ENCODE results near the gene DDHD1.

DDHD1 gene

GRCh38 chr14:53017837-53018236, 135.3 kb downstream of the DDHD1 start:
- no peak overlapping the region for H3K4me2 ChIP-seq (ENCODE audit: low read length)
- H4K20me1 ChIP-seq (ENCODE audit: insufficient read depth, low read length): no peaks in the 10 kb centered on the region
- H3K27ac ChIP-seq (ENCODE audit: low read length): no peak overlapping the region

GRCh38 chr14:53016919-53017318, 136.2 kb downstream of the DDHD1 start:
- no peaks in the 10 kb centered on the region for H3K9me3 ChIP-seq (ENCODE audit: insufficient read depth, low read length)
- no peaks in the 10 kb centered on the region for H3K36me3 ChIP-seq (replicated peaks; ENCODE audit: low read depth, low read length)
- H3K27me3 ChIP-seq (ENCODE audit: low read depth, low read length): no peaks in the 10 kb centered on the region
- no peaks in the 10 kb centered on the region for H3K4me1 ChIP-seq (ENCODE audit: low read length)
- H2AFZ ChIP-seq (ENCODE audit: low read depth, low read length): no peak overlapping the region
- no peak overlapping the region for H3K27ac ChIP-seq (ENCODE audit: low read length)
- TF ChIP-seq EZH2phosphoT487 (IDR thresholded peaks at IDR 0.05; ENCODE audit: low read depth) (no peak), CTCF (IDR thresholded peaks at IDR 0.05; ENCODE audit: low read depth, low read length) (no peak)
- H4K20me1 ChIP-seq (ENCODE audit: insufficient read depth, low read length): no peaks in the 10 kb centered on the region
- H3K79me2 ChIP-seq (ENCODE audit: low read length): no peaks in the 10 kb centered on the region
- H3K4me2 ChIP-seq (ENCODE audit: low read length): no peak overlapping the region
- no peak overlapping the region for H3K4me3 ChIP-seq (ENCODE audit: low read length)
- no peak overlapping the region for H3K9ac ChIP-seq (ENCODE audit: low read length)

More at GRCh38 chr14:53017837-53018236, 135.3 kb downstream of the DDHD1 start:
- Histone ChIP-seq H3K79me2 (ENCODE audit: low read length) (no peaks in the 10 kb centered on the region), H3K27me3 (ENCODE audit: low read depth, low read length) (no peaks in the 10 kb centered on the region), H3K9ac (ENCODE audit: low read length) (no peak overlapping the region), H3K4me1 (ENCODE audit: low read length) (no peaks in the 10 kb centered on the region), H3K9me3 (ENCODE audit: insufficient read depth, low read length) (no peaks in the 10 kb centered on the region), H3K36me3 (replicated peaks; ENCODE audit: low read depth, low read length) (no peaks in the 10 kb centered on the region), H3K4me3 (ENCODE audit: low read length) (no peak overlapping the region), H2AFZ (ENCODE audit: low read depth, low read length) (no peak overlapping the region)
- TF ChIP-seq CTCF (IDR thresholded peaks at IDR 0.05; ENCODE audit: low read depth, low read length) (no peak), EZH2phosphoT487 (IDR thresholded peaks at IDR 0.05; ENCODE audit: low read depth) (no peak)

GRCh38 chr14:53016491-53016890, 136.6 kb downstream of the DDHD1 start:
- H3K9ac ChIP-seq (ENCODE audit: low read length): no peak overlapping the region
- H3K27ac ChIP-seq (ENCODE audit: low read length): no peak overlapping the region
- H3K9me3 ChIP-seq (ENCODE audit: insufficient read depth, low read length): no peaks in the 10 kb centered on the region
- H3K79me2 ChIP-seq (ENCODE audit: low read length): no peaks in the 10 kb centered on the region
- no peaks in the 10 kb centered on the region for H3K4me1 ChIP-seq (ENCODE audit: low read length)
- no peak overlapping the region for H2AFZ ChIP-seq (ENCODE audit: low read depth, low read length)
- TF ChIP-seq EZH2phosphoT487 (IDR thresholded peaks at IDR 0.05; ENCODE audit: low read depth) (no peak), CTCF (IDR thresholded peaks at IDR 0.05; ENCODE audit: low read depth, low read length) (no peak)
- no peaks in the 10 kb centered on the region for H3K36me3 ChIP-seq (replicated peaks; ENCODE audit: low read depth, low read length)
- H4K20me1 ChIP-seq (ENCODE audit: insufficient read depth, low read length): no peaks in the 10 kb centered on the region
- H3K27me3 ChIP-seq (ENCODE audit: low read depth, low read length): no peaks in the 10 kb centered on the region
- H3K4me2 ChIP-seq (ENCODE audit: low read length): no peak overlapping the region
- no peak overlapping the region for H3K4me3 ChIP-seq (ENCODE audit: low read length)

- H2AFZ ChIP-seq (ENCODE audit: low read depth, low read length): no peak overlapping the region
- TF ChIP-seq CTCF (IDR thresholded peaks at IDR 0.05; ENCODE audit: low read depth, low read length): no peak
- TF ChIP-seq EZH2phosphoT487 (IDR thresholded peaks at IDR 0.05; ENCODE audit: low read depth): no peak
- H3K27ac ChIP-seq (ENCODE audit: low read length): no peak overlapping the region
- no peaks in the 10 kb centered on the region for H4K20me1 ChIP-seq (ENCODE audit: insufficient read depth, low read length)
- H3K79me2 ChIP-seq (ENCODE audit: low read length): no peaks in the 10 kb centered on the region
- H3K9ac ChIP-seq (ENCODE audit: low read length): no peak overlapping the region
- no peaks in the 10 kb centered on the region for H3K36me3 ChIP-seq (replicated peaks; ENCODE audit: low read depth, low read length)
- H3K4me3 ChIP-seq (ENCODE audit: low read length): no peak overlapping the region
- H3K27me3 ChIP-seq (ENCODE audit: low read depth, low read length): no peaks in the 10 kb centered on the region
- H3K9me3 ChIP-seq (ENCODE audit: insufficient read depth, low read length): no peaks in the 10 kb centered on the region
- H3K4me1 ChIP-seq (ENCODE audit: low read length): no peaks in the 10 kb centered on the region
- no peak overlapping the region for H3K4me2 ChIP-seq (ENCODE audit: low read length)
Measured at GRCh38 chr14:53011053-53011462, 142.1 kb downstream of the DDHD1 start.

All from OCI-LY3 (cell line).